HCT116 (cell line): ENCODE data around the gene CNNM4. TPM values are rescaled to one million over a fixed set of nuclear protein-coding genes. Genes with fewer than 3 reads are reported as not detected.

Source experiments
- ATAC-seq: fragments of 200-7000 bp; cut with Tn5 transposase; 2 replicates; pipeline ENCODE4 v1.9.1; 2020; ENCODE audit warnings: mild to moderate bottlenecking, moderate library complexity
- BruUV-seq: library from RNA; stranded (reverse); fragments of 400-500 nt; replicated peaks from 2 replicates; lab custom pipeline; 2021; lab: Mats Ljungman, UMichigan
- CTCF ChIA-PET: fragments of 300-600 bp; sonication (Branson Sonifier 250); formaldehyde crosslinking; loops from one replicate; lab custom pipeline; 2021; ENCODE audit warnings: antibody characterized with exemption; lab: Charles Lee
- POLR2A ChIA-PET: fragments of 300-600, 350-600 bp; sonication (Branson Sonifier 250); formaldehyde crosslinking; loops from one replicate; lab custom pipeline; 2021; ENCODE audit warnings: antibody characterized with exemption; lab: Charles Lee
- RAD21 ChIA-PET, 2 experiments: fragments of 300-600 bp; sonication (Branson Sonifier 250); formaldehyde crosslinking; loops; one replicate each; lab custom pipeline; 2023; ENCODE audit warnings: low total read pairs in 2 of 2; ENCODE audit not compliant: uncharacterized antibody in 2 of 2, unreplicated experiment in 2 of 2, low non-redundant PET in 1 of 2; lab: Charles Lee
- DNase-seq: peaks from one replicate; pipeline ENCODE4 v3.0.0-alpha.2; 2010; ENCODE audit warnings: low read depth, low spot score
- H2AFZ ChIP-seq: fragments of 200-600 bp; shearing (Covaris generic), sonication (generic); 2 replicates; pipeline ENCODE4 v1.6.1; 2017; ENCODE audit warnings: low read depth, mixed run types, mixed read lengths, antibody characterized with exemption, low read length; ENCODE audit not compliant: poor library complexity, severe bottlenecking
- H3K27ac ChIP-seq: 2 replicates; pipeline ENCODE4 v1.5.1; 2012; ENCODE audit warnings: low read depth, low read length
- H3K27me3 ChIP-seq: fragments of 200-600 bp; sonication (generic); 2 replicates; pipeline ENCODE4 v1.6.1; 2016; ENCODE audit warnings: mixed run types, low read length, mixed read lengths; ENCODE audit not compliant: insufficient read depth
- H3K36me3 ChIP-seq, 2 experiments: fragments of 200-500 bp in 1 of 2; fragments of 200-600 bp in 1 of 2; sonication (Bioruptor generic) in 1 of 2; sonication (generic) in 1 of 2; 2 replicates each; pipeline versions ENCODE4 v1.5.1 to v1.6.1; 2014 to 2016; ENCODE audit warnings: low read length in 2 of 2, inconsistent platforms in 1 of 2, mixed read lengths in 1 of 2, mixed run types in 1 of 2; ENCODE audit not compliant: insufficient read depth in 2 of 2, control insufficient read depth in 1 of 2
- H3K4me1 ChIP-seq, 2 experiments: fragments of 200-600 bp in 1 of 2; sonication (generic) in 1 of 2; 2 replicates each; pipeline versions ENCODE4 v1.5.1 to v1.6.1; 2012 to 2017; ENCODE audit warnings: low read length in 2 of 2, inconsistent platforms in 1 of 2, mild to moderate bottlenecking in 1 of 2, mixed read lengths in 1 of 2, mixed run types in 1 of 2, moderate library complexity in 1 of 2; ENCODE audit not compliant: insufficient read depth in 2 of 2, control insufficient read depth in 1 of 2
- H3K4me2 ChIP-seq: fragments of 200-600 bp; sonication (generic); 2 replicates; pipeline ENCODE4 v1.6.1; 2017; ENCODE audit warnings: mixed run types, low read length, mixed read lengths
- H3K4me3 ChIP-seq, 2 experiments: fragments of 200-600 bp in 1 of 2; sonication (generic) in 1 of 2; replicated peaks in 1 of 2; 2 replicates each; pipeline ENCODE4 v1.5.1; 2011 to 2016; ENCODE audit warnings: low read length in 2 of 2, control low read depth in 1 of 2, low read depth in 1 of 2, mild to moderate bottlenecking in 1 of 2, mixed read lengths in 1 of 2, mixed run types in 1 of 2
- H3K79me2 ChIP-seq: fragments of 200-600 bp; sonication (generic); 2 replicates; pipeline ENCODE4 v1.6.1; 2017; ENCODE audit warnings: mild to moderate bottlenecking, mixed run types, low read length, moderate library complexity, mixed read lengths; ENCODE audit not compliant: insufficient read depth
- H3K9ac ChIP-seq: fragments of 200-600 bp; sonication (generic); 2 replicates; pipeline ENCODE4 v1.6.1; 2016; ENCODE audit warnings: low read length, mixed read lengths
- H3K9me2 ChIP-seq: fragments of 200-600 bp; sonication (generic), shearing (Covaris generic); 2 replicates; pipeline ENCODE4 v1.6.1; 2017; ENCODE audit warnings: mixed run types, mild to moderate bottlenecking, moderate library complexity; ENCODE audit not compliant: insufficient read depth
- H3K9me3 ChIP-seq, 2 experiments: fragments of 200-500 bp in 1 of 2; fragments of 200-600 bp in 1 of 2; sonication (Bioruptor generic) in 1 of 2; sonication (generic) in 1 of 2; 2 replicates each; pipeline ENCODE4 v1.6.1; 2014 to 2017; ENCODE audit warnings: low read length in 2 of 2, mixed read lengths in 2 of 2, inconsistent platforms in 1 of 2, low read depth in 1 of 2, mild to moderate bottlenecking in 1 of 2, mixed run types in 1 of 2, moderate library complexity in 1 of 2; ENCODE audit not compliant: control insufficient read depth in 1 of 2, insufficient read depth in 1 of 2
- H4K20me1 ChIP-seq: fragments of 200-600 bp; sonication (generic), shearing (Covaris generic); 2 replicates; pipeline ENCODE4 v1.6.1; 2017; ENCODE audit warnings: mixed run types, mild to moderate bottlenecking, moderate library complexity; ENCODE audit not compliant: insufficient read depth
- ATF3 ChIP-seq: IDR thresholded peaks from 2 replicates; pipeline ENCODE4 v1.6.1; 2012
- CBX3 ChIP-seq: IDR thresholded peaks from 2 replicates; pipeline ENCODE4 v1.6.1; 2012; ENCODE audit warnings: low read depth
- CEBPB ChIP-seq: IDR thresholded peaks from 2 replicates; pipeline ENCODE4 v1.6.1; 2012; ENCODE audit warnings: low read depth
- CTCF ChIP-seq, 3 experiments: fragments of 200-600 bp in 1 of 3; sonication (generic) in 1 of 3; IDR thresholded peaks in 2 of 3; conservative IDR thresholded peaks in 1 of 3; 2 replicates each; pipeline ENCODE4 v1.5.1; 2012 to 2017; ENCODE audit warnings: low read depth in 2 of 3, low read length in 2 of 3, antibody characterized with exemption in 1 of 3, borderline replicate concordance in 1 of 3, control low read depth in 1 of 3, mild to moderate bottlenecking in 1 of 3, mixed read lengths in 1 of 3, mixed run types in 1 of 3, moderate library complexity in 1 of 3; ENCODE audit not compliant: insufficient read depth in 1 of 3
- EGR1 ChIP-seq: IDR thresholded peaks from 2 replicates; pipeline ENCODE4 v1.6.1; 2012; ENCODE audit warnings: low read depth
- ELF1 ChIP-seq: IDR thresholded peaks from 2 replicates; pipeline ENCODE4 v1.6.1; 2012; ENCODE audit warnings: low read depth, borderline replicate concordance
- EZH2 ChIP-seq: fragments of 200-600 bp; sonication (generic); IDR thresholded peaks from 2 replicates; pipeline ENCODE4 v1.6.1; 2017; ENCODE audit warnings: antibody characterized with exemption, mixed run types
- FOSL1 ChIP-seq: IDR thresholded peaks from 2 replicates; pipeline ENCODE4 v1.6.1; 2012; ENCODE audit warnings: low read depth
- JUND ChIP-seq: IDR thresholded peaks from 2 replicates; pipeline ENCODE4 v1.6.1; 2012
- POLR2A ChIP-seq: IDR thresholded peaks from 2 replicates; pipeline ENCODE4 v1.7.0; 2011; ENCODE audit warnings: borderline replicate concordance; ENCODE audit not compliant: insufficient read depth, insufficient read length; ENCODE audit errors: extremely low read depth
- POLR2AphosphoS5 ChIP-seq: IDR thresholded peaks from 2 replicates; pipeline ENCODE4 v1.6.1; 2011; ENCODE audit warnings: mild to moderate bottlenecking, low read depth, low read length, moderate library complexity
- RAD21 ChIP-seq: IDR thresholded peaks from 2 replicates; pipeline ENCODE4 v1.6.1; 2012; ENCODE audit warnings: low read depth, mild to moderate bottlenecking
- SIN3A ChIP-seq: IDR thresholded peaks from 2 replicates; pipeline ENCODE4 v1.6.1; 2012; ENCODE audit warnings: low read depth
- SP1 ChIP-seq: IDR thresholded peaks from 2 replicates; pipeline ENCODE4 v1.6.1; 2012; ENCODE audit warnings: low read depth
- SRF ChIP-seq: IDR thresholded peaks from 2 replicates; pipeline ENCODE4 v1.6.1; 2012; ENCODE audit warnings: low read depth
- TCF7L2 ChIP-seq: IDR thresholded peaks from 2 replicates; pipeline ENCODE4 v1.7.0; 2011; ENCODE audit warnings: borderline replicate concordance, inconsistent platforms; ENCODE audit not compliant: insufficient read depth, insufficient read length; ENCODE audit errors: extremely low read depth
- YY1 ChIP-seq: IDR thresholded peaks from 2 replicates; pipeline ENCODE4 v1.6.1; 2011; ENCODE audit warnings: low read length, low read depth, moderate library complexity, mild to moderate bottlenecking; ENCODE audit not compliant: insufficient replicate concordance; ENCODE audit errors: extremely low read depth
- ZFX ChIP-seq: fragments of 450-650 bp; IDR thresholded peaks from 2 replicates; pipeline ENCODE4 v1.6.1; 2017
- ZNF274 ChIP-seq: fragments of 200-500 bp; sonication (Bioruptor generic); IDR thresholded peaks from 2 replicates; pipeline ENCODE4 v1.6.1; 2014; ENCODE audit warnings: mild to moderate bottlenecking, low read depth, low read length, inconsistent platforms
- intact Hi-C: fragments of 100-400 bp; cut with micrococcal nuclease; formaldehyde crosslinking; loops from 2 replicates; pipeline ENCODE4 v1.10.0; 2022
- total RNA-seq: library from RNA; stranded (reverse); gene quantifications from one replicate; pipeline ENCODE4 v1.2.1, GENCODE V29; 2021; ENCODE audit not compliant: unreplicated experiment
- TF ChIP-seq, protein P1 (sequence below): IDR thresholded peaks from 2 replicates; pipeline ENCODE4 v1.6.1; 2012

CNNM4 gene
- total RNA-seq, 1 experiment from 2014 or later, result 7.9 TPM

GRCh38 chr2:96737251-96737650 lies 23.5 kb upstream of the CNNM4 start:
- no peak for DNase-seq
- no peak overlapping the region for H3K4me3 ChIP-seq
- ChIA-PET RAD21 (no interaction called here), POLR2A (no interaction called here), CTCF (no interaction called here)
- peaks cover 2 to 9% of the 10 kb centered on the region in 2 experiments; a peak in 3 of 4 replicates for H3K4me1 ChIP-seq
- H3K79me2 ChIP-seq, result peaks cover 27% of the 10 kb centered on the region
- no peak overlapping the region for H3K9ac ChIP-seq
- H3K9me3 ChIP-seq, result no peaks in the 10 kb centered on the region
- intact Hi-C loops, result no loop called here
- H3K9me2 ChIP-seq, result no peaks in the 10 kb centered on the region
- TF ChIP-seq TCF7L2, result no peak
- no peak for TF ChIP-seq SRF
- TF ChIP-seq CBX3, result no peak
- TF ChIP-seq POLR2AphosphoS5, result no peak
- no peak for TF ChIP-seq ZNF274
- no peak for TF ChIP-seq POLR2A
- no peak for TF ChIP-seq JUND
- TF ChIP-seq YY1, result no peak
- no peak for TF ChIP-seq SIN3A
- TF ChIP-seq EGR1, result no peak
- BruUV-seq, result no TSS peak
- no peaks in the 10 kb centered on the region for H3K27me3 ChIP-seq
- ATAC-seq, result no peak
- H3K27ac ChIP-seq, result no peak overlapping the region
- no peak overlapping the region for H3K4me2 ChIP-seq
- no peak overlapping the region for H2AFZ ChIP-seq
- peaks cover 25% of the 10 kb centered on the region in 2 experiments; a peak in 3 of 4 replicates for H3K36me3 ChIP-seq
- H4K20me1 ChIP-seq, result 0 out of 2 replicates have a peak, but pooled peaks cover 5% of the 10 kb centered on the region

GRCh38 chr2:96737831-96738230 lies 22.9 kb upstream of the CNNM4 start:
- Histone ChIP-seq H3K4me3 (no peak overlapping the region), H3K9me3 (no peaks in the 10 kb centered on the region), H2AFZ (no peak overlapping the region), H3K36me3 (peaks cover 21 to 25% of the 10 kb centered on the region in 2 experiments; a peak in 3 of 4 replicates), H3K4me1 (peaks cover 2 to 9% of the 10 kb centered on the region in 2 experiments; a peak in 3 of 4 replicates), H4K20me1 (0 out of 2 replicates have a peak, but pooled peaks cover 5% of the 10 kb centered on the region), H3K9ac (no peak overlapping the region), H3K79me2 (peaks cover 27% of the 10 kb centered on the region), H3K4me2 (no peak overlapping the region), H3K9me2 (no peaks in the 10 kb centered on the region), H3K27ac (no peak overlapping the region), H3K27me3 (no peaks in the 10 kb centered on the region)
- ChIA-PET POLR2A (no interaction called here), CTCF (no interaction called here), RAD21 (no interaction called here)
- ATAC-seq (no peak), DNase-seq (no peak)
- TSS peak; percentile 11 for BruUV-seq
- intact Hi-C loops, result no loop called here
- no peak for TF ChIP-seq POLR2AphosphoS5
- no peak for TF ChIP-seq ELF1
- no peak for TF ChIP-seq CTCF (IDR thresholded peaks at IDR 0.05 in 2 of 3, conservative IDR thresholded peaks at IDR 0.05 in 1 of 3; ENCODE audit: borderline replicate concordance in 1 of 3, insufficient read depth in 1 of 3, low read depth in 2 of 3, low read length in 2 of 3)
- TF ChIP-seq CEBPB, result no peak
- no peak for TF ChIP-seq ATF3
- TF ChIP-seq, protein P1, sequence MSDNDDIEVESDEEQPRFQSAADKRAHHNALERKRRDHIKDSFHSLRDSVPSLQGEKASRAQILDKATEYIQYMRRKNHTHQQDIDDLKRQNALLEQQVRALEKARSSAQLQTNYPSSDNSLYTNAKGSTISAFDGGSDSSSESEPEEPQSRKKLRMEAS, result no peak
- no peak for TF ChIP-seq TCF7L2
- no peak for TF ChIP-seq YY1
- TF ChIP-seq FOSL1, result no peak
- no peak for TF ChIP-seq SP1
- TF ChIP-seq SRF, result no peak
- no peak for TF ChIP-seq EGR1
- TF ChIP-seq SIN3A, result no peak
- no peak for TF ChIP-seq POLR2A
- TF ChIP-seq EZH2, result no peak
- no peak for TF ChIP-seq RAD21
- no peak for TF ChIP-seq ZFX
